ENCODE results near the gene NSD2. TPM values are rescaled to one million over a fixed set of nuclear protein-coding genes. Genes with fewer than 3 reads are reported as not detected.

Gene NSD2
- total RNA-seq, 1 donor from 2014 or later = 203 TPM

- intact Hi-C loops (cut with micrococcal nuclease) = no loop called here
These were observed 111.2 kb downstream of the NSD2 start for GRCh38 chr4:1982124-1983052.

DNA sequence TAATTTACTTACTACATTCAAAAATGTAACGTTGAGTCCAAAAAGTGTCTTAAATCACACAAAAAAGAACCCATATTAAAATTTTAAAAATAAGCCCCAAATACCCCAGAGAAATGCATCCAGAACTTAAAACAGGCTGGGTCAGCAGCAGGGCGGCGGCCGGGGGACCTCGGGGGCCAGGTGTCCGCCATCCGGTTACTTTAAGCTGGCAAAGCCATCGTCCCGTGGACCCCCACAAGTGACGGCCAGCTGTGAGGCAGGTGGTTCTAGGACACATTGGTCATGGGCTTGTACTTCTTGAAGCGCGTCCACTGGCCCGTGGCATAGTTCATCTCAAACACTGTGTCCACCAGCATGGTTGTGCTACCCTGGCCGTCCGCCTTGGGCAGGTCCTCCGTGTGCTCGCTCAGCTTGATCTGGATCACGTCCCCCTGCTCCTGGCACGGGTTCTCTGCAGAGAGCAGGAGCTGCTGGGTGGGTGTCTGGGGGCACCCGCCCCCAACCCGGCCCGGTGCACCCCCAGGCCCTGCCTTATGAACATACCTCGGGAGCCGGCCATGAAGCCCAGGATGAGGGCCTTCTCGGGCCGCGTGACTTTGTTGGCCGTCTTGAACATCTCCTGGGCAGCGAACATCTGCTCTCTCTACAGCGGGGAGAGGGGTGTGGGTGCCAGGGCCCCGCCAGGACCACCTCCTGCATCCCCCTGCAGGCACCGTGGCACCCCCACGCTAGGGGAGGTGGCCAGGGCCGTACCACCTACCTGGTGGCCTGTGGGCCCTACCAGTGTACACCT is 112.1 kb downstream of the NSD2 start:
- intact Hi-C loops (cut with micrococcal nuclease) = no loop called here

- intact Hi-C loops (cut with micrococcal nuclease) = no loop called here
These were observed 112.7 kb downstream of the NSD2 start for GRCh38 chr4:1983846-1984405.

- intact Hi-C loops (cut with micrococcal nuclease) = no loop called here
These were observed 113.4 kb downstream of the NSD2 start for GRCh38 chr4:1984406-1985191.

DNA sequence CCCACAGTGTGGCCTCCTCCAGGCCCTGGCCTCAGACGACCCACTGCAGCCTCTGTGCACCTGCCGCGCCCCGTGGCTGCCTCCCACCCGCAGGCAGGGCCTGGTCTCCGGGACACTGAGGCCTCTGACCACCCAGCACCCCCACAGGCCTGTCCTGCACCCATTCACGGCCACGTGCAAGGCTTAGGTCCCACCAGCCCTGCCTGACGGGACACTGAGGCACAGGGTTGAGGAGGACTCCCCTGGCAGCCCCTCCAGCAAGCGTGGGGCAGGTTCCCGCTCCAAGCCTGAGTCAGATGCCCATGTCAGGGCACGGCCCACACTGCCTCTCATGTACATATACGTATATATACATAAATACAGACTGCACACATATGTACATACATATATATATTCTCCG is 114.1 kb downstream of the NSD2 start:
- intact Hi-C loops (cut with micrococcal nuclease) = no loop called here

DNA sequence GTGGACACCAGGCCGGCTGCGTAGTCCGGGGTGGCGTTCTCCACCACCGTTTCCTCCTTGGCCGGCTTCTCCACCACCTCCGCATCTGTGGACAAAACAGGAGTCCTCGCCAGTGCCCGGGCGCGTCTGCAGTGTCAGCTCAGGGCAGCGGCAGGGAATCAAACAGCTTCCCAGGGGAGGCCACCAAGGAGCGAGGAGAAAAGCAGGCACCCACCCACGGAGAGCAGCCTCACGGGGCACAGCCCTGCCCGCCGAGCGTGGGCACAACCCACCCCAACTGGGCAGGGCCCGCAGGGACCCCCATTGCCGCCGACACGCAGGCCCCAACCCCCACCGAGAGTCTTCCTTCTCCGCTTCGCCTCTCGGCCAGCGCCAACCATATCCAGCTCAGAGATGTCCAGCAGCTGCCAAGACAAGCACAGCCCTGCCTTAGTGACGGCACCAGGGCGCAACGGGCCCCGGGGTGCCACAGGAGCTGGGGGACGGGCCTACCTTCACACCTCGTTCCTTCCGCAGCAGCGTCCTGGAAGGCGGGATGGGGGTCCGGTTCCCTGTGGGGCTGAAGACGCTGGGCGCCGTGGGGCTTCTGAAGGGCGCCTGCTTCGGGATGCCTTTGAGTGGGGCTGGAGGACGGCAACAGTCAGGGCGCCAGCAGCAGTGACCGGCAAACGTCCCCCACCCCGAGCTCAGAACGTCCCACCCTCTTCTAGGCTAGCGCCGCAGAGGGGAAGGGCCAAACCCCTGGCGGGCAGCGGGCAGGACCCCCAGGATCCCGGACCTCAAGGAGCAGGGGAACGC is 114.8 kb downstream of the NSD2 start:
- intact Hi-C loops (cut with micrococcal nuclease) = no loop called here

GRCh38 chr4:1986578-1987210 is 115.5 kb downstream of the NSD2 start:
- intact Hi-C loops (cut with micrococcal nuclease) = no loop called here

DNA sequence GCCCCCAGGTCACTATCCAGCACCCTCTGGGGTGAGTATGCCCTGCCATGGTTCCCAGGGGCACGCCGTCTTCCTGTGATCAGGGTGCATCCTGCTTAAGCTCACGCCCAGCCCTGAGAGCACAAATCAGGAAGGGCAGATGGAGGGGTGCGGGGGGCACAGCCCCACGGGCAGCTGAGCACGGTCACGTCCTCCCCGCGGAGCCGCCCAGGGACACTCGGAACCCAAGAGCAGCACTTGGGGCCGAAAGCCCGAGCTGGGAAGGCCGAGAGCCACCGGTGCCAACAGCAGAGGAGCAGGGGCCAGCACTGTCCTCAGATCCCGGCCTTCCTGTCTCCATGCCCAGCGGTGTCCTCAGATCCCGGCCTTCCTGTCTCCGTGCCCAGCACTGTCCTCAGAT is 116.1 kb downstream of the NSD2 start:
- intact Hi-C loops (cut with micrococcal nuclease) = no loop called here

DNA sequence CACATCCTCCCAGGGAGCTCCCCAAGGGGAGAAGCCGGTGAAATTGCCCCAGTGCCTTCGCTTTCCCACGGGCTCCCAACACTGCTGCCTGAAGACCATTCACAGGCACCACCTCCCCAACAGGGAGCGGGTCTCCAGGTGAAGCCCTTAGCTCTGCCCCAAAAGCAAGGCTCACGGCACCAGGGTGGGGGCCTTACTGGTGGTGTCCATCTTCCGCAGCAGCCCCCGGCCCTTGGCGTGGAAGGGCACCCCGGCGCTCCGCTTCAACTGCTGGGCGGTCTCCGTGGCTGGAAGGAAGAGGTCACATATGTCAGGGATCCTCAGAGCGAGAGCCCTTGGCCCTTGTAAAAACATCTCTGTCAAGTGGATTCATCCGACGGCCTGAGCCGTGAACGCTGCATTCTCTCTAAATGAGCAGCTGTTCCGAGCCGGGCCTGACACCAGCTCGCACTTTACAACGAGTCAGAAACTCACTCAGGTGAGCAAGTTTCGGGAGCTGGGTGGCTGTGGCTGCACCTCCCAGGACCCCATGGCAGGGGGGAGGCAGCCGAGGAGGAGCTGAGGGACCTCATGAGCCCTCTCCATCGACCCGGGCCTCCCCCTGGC is 116.6 kb downstream of the NSD2 start:
- intact Hi-C loops (cut with micrococcal nuclease) = no loop called here

DNA sequence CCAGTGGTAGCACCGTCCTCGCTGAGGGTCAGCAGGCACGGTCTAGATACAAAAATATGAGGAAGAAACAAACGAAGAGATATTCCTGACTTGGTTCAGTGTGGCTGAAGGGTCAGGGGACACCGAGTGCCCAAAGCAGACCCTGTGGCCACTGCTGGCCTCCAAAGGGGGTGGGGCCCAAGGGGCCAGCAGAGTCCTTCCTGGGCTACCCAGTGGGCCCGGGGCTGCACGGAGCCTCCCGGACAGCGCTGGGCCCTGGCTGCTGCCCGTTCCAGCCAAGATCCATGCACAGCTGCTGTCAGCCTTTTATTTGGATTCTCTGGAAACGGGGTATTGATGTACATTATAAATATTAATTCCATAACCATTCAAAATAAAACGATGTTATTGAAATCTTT is 117.1 kb downstream of the NSD2 start:
- intact Hi-C loops (cut with micrococcal nuclease) = no loop called here

DNA sequence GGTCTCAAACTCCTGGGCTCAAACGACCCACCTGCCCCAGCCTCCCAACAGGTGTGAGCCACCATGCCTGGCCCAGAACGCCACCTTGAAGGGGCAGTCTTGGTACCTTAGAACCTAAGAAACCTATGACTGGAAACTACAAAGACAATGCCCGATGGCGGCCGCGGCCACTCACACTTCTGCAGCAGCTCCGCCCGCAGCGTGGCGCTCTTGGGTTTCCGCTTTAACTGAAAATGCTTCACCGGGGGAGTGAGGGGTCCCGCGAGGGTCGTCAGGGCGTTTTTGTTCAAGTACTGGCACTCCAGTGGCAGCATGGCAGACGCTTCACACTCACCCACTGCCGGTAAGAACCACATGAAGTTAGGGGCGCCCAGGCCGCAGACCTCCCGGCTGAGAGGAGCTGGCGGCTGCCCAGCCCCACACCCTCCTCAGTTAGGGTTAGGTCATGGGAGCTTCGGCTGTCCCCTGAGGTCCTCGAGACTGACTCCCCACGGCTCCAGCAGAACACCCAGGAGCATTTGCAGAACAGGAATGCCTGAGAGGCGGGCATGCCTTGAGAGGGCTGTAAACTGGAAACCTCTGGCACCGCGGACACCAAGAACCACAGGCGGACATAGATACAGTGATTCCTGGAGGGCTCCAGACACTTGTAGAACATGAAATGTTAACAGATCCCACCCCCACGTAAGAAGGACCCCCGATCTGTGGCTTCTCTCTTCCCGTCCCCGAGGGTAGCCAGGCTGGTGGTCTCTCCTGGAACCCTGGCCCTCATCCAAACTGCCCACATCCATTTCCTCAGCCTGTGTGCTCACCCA is 118.5 kb downstream of the NSD2 start:
- intact Hi-C loops (cut with micrococcal nuclease) = no loop called here

GRCh38 chr4:1990348-1990645 is 119.1 kb downstream of the NSD2 start:
- intact Hi-C loops (cut with micrococcal nuclease) = no loop called here

DNA sequence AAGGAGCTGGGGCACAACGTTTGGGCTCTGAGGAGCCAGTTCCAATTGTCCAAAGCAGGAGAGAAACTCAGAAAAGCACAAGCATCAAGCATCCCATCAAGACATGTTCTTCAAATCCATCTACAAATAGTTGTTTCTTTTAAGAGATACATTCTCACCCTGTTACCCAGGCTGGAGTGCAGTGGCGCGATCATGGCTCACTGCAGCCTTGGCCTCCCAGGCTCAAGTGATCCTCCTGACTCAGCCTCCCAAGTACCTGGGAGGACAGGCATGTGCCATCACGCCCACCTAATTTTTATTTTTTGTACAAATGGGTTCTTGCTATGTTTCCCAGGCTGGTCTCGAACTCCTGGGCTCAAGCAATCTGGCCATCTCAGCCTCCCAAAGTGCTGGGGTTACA is 119.5 kb downstream of the NSD2 start:
- intact Hi-C loops (cut with micrococcal nuclease) = no loop called here

- intact Hi-C loops (cut with micrococcal nuclease) = no loop called here
These were observed 119.9 kb downstream of the NSD2 start for GRCh38 chr4:1991087-1991486.

- intact Hi-C loops (cut with micrococcal nuclease) = no loop called here
These were observed 120.6 kb downstream of the NSD2 start for GRCh38 chr4:1991596-1992434.

- intact Hi-C loops (cut with micrococcal nuclease) = no loop called here
These were observed 121.4 kb downstream of the NSD2 start for GRCh38 chr4:1992468-1993168.

DNA sequence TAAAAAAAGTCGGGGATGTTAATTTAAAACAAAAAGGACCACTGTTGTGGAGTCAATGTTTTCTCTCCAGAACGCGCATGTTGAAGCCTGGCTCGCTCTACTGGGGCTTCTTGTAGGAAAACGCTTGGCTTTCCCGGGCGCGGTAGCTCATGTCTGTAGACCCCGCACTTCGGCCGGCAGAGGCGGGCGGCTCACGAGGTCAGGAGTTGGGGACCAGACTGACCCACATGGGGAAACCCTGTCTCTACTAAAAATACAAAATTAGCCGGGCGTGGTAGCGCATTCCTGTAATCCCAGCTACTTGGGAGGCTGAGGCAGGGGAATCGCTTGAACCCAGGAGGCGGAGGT is 122.0 kb downstream of the NSD2 start:
- intact Hi-C loops (cut with micrococcal nuclease) = no loop called here
